ENCODE data around the gene MXD4. TPM values are rescaled to one million over a fixed set of nuclear protein-coding genes. Genes with fewer than 3 reads are reported as not detected.

MXD4 gene
- total and polyA plus RNA-seq, 9 of the 15 experiments (the other 6 are each of a cell fraction or from before 2014, with no cell fraction given), result 0.06 to 13.5 (median 5.9) TPM

GRCh38 chr4:2262944-2263250 is 988 bp upstream of the MXD4 start:
- Histone ChIP-seq H3K4me2 (ENCODE audit: insufficient read depth, low read length) (peak overlapping the region; percentile 86), H3K9me1 (ENCODE audit: control insufficient read depth, insufficient read depth, low read length) (no peaks in the 10 kb centered on the region), H2AFZ (ENCODE audit: low read depth, low read length) (peak overlapping the region; percentile 90), H3K9me3 (replicated peaks; ENCODE audit: control insufficient read depth, insufficient read depth, low read depth, low read length) (no peaks in the 10 kb centered on the region), H3K4me3 (peak overlapping the region; percentile 63), H3K4me1 (replicated peaks in 1 of 2; ENCODE audit: control insufficient read depth in 2 of 2, insufficient read depth in 2 of 2, low read length in 2 of 2) (peaks cover 21 to 82% of the 10 kb centered on the region in 2 experiments), H3K27me3 (ENCODE audit: control insufficient read depth in 2 of 2, insufficient read depth in 2 of 2, low read length in 2 of 2) (no peaks in the 10 kb centered on the region), H3K79me2 (ENCODE audit: control insufficient read depth, insufficient read depth, low read length) (peaks cover 5% of the 10 kb centered on the region; the same call in 1 of the 3 replicates), H4K20me1 (replicated peaks; ENCODE audit: control insufficient read depth, insufficient read depth, low read length) (no peaks in the 10 kb centered on the region), H3K27ac (ENCODE audit: extremely low read depth, low read depth, low read length) (peak overlapping the region; percentile 87), H3K36me3 (ENCODE audit: control insufficient read depth, insufficient read depth, low read length) (no peaks in the 10 kb centered on the region), H3K9ac (ENCODE audit: insufficient read depth in 1 of 2, low read depth in 2 of 2, low read length in 2 of 2) (peak overlapping the region; percentile 82 to 92)
- ChIA-PET POLR2A (interaction anchor here (1.1 kb wide), 2 partner anchors 16 to 130 kb away, joined by 3 to 4 read pairs; no protein-coding TSS in a partner anchor), CTCF (ENCODE audit: low intra/inter-chr PET ratio) (no interaction called here)
- ATAC-seq (no peak), FAIRE-seq (no peak), DNase-seq (ENCODE audit: extremely low read depth in 1 of 4, low spot score in 3 of 4) (no peak)
- BruUV-seq (replicated peaks), result no TSS peak
- in situ Hi-C loops (cut with MboI), result no loop called here
- WGBS (ENCODE audit: insufficient coverage, low coverage, missing lambda C conversion rate), result 54% methylated on average over 10 of the region's 13 CpGs
- intact Hi-C loops (cut with micrococcal nuclease), result loop anchor here (5.0 kb wide), 1 partner anchor 154 kb away; the partner anchor contains the start of genes CFAP99 and ZFYVE28
- peak; percentile 0; the same call in 1 of the 2 replicates for TF ChIP-seq ZNF511 (CRISPR knock-in tag; IDR thresholded peaks at IDR 0.05)
- no peak for TF ChIP-seq SIRT6 (IDR thresholded peaks at IDR 0.05; ENCODE audit: low read depth, low read length)
- TF ChIP-seq PML (IDR thresholded peaks at IDR 0.05; ENCODE audit: low read length), result no peak
- no peak for TF ChIP-seq RAD21 (CRISPR knock-in tag; conservative IDR thresholded peaks at IDR 0.05 in 1 of 2, IDR thresholded peaks at IDR 0.05 in 1 of 2)
- no peak for TF ChIP-seq USF1 (CRISPR knock-in tag; IDR thresholded peaks at IDR 0.05)
- no peak for TF ChIP-seq CTCF (IDR thresholded peaks at IDR 0.05 in 2 of 3, conservative IDR thresholded peaks at IDR 0.05 in 1 of 3; ENCODE audit: insufficient read depth in 2 of 3, low read depth in 1 of 3, low read length in 3 of 3)
- TF ChIP-seq CBX3 (IDR thresholded peaks at IDR 0.05; ENCODE audit: borderline replicate concordance in 1 of 2, low read length in 2 of 2), result no peak
- TF ChIP-seq CTBP1 (IDR thresholded peaks at IDR 0.05; ENCODE audit: borderline replicate concordance), result no peak
- TF ChIP-seq ZBTB40 (IDR thresholded peaks at IDR 0.05), result no peak; the same call in 1 of the 2 replicates
- no peak for TF ChIP-seq ZBTB40 (CRISPR knock-in tag; IDR thresholded peaks at IDR 0.05)

All from K562 (cell line).